Stimulated activated CD8-positive, alpha-beta memory T cell treated with anti-CD3 and anti-CD28 coated beads, Interleukin-12 subunit alpha, Interleukin-12 subunit beta, amount 100 ng/mL, for 4 hours (primary cell): ENCODE results near the gene GJB5.

Experiments
- DNase-seq: peaks from one replicate; pipeline ENCODE4 v3.0.0-alpha.2; 2020; ENCODE audit warnings: low read depth

Gene GJB5

GRCh38 chr1:34794790-34795180, 39.9 kb downstream of the GJB5 start:
- no peak for DNase-seq

GRCh38 chr1:34795916-34796315, 41.1 kb downstream of the GJB5 start:
- no peak for DNase-seq

GRCh38 chr1:34796990-34797389, 42.1 kb downstream of the GJB5 start:
- DNase-seq = no peak

- DNase-seq = no peak
Observed at GRCh38 chr1:34800214-34800613, 45.4 kb downstream of the GJB5 start.

- DNase-seq = no peak
Observed at GRCh38 chr1:34803770-34804169, 48.9 kb downstream of the GJB5 start.

GRCh38 chr1:34806396-34806795, 51.5 kb downstream of the GJB5 start:
- DNase-seq = no peak
